ENCODE data around the gene STK32C. TPM values are rescaled to one million over a fixed set of nuclear protein-coding genes. Genes with fewer than 3 reads are reported as not detected.
A peak's percentile ranks its signal among the peaks of the same experiment; 100 is the strongest.

STK32C gene
- total RNA-seq, 4 donors from 2014 or later: 4.8 to 10.9 (median 7.8) TPM

DNA sequence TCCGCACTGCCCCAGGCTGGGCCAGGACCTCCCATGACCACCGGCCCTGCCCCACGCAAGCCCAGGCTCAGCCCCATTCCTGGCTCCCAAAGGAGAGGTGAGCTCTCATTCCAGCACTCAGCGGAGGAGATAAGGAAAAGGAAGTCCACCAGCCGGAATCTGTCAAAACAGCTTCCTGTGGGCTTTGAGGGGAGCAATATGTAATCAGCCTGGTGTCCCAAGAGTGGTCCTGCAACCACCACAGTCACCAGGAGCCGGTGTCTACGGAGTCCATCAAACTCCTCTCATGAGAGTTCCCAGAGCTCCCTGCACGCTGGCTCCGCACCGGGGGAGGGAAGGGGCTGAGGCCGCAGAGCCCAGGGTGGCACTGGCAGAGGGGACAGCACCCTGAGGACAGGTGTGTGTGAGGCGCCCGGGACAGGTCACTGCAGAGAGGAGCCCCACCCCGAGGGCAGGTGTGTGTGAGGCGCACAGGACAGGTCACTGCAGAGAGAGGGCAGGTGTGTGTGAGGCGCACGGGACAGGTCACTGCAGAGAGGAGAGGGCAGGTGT is 57.9 kb downstream of the STK32C start:
- H3K4me1 ChIP-seq: peaks cover 0 to 12% (median 0%) of the 10 kb centered on the region in 4 donors
- TF ChIP-seq EP300 (IDR thresholded peaks at IDR 0.05): no peak
- TF ChIP-seq, protein P1, sequence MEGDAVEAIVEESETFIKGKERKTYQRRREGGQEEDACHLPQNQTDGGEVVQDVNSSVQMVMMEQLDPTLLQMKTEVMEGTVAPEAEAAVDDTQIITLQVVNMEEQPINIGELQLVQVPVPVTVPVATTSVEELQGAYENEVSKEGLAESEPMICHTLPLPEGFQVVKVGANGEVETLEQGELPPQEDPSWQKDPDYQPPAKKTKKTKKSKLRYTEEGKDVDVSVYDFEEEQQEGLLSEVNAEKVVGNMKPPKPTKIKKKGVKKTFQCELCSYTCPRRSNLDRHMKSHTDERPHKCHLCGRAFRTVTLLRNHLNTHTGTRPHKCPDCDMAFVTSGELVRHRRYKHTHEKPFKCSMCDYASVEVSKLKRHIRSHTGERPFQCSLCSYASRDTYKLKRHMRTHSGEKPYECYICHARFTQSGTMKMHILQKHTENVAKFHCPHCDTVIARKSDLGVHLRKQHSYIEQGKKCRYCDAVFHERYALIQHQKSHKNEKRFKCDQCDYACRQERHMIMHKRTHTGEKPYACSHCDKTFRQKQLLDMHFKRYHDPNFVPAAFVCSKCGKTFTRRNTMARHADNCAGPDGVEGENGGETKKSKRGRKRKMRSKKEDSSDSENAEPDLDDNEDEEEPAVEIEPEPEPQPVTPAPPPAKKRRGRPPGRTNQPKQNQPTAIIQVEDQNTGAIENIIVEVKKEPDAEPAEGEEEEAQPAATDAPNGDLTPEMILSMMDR (IDR thresholded peaks at IDR 0.05): no peak
- H3K4me3 ChIP-seq: no peak overlapping the region
- 86% methylated on average over 12 of the region's 17 CpGs for WGBS
- DNase-seq (ENCODE audit: extremely low spot score): no peak
- H3K27ac ChIP-seq (replicated peaks in 1 of 4): no peak overlapping the region
- H3K27me3 ChIP-seq: no peaks in the 10 kb centered on the region
- H3K9me3 ChIP-seq: no peaks in the 10 kb centered on the region
- intact Hi-C loops (cut with DNase I): no loop called here
- peaks cover 0 to 2% (median 0%) of the 10 kb centered on the region in 4 donors for H3K36me3 ChIP-seq

DNA sequence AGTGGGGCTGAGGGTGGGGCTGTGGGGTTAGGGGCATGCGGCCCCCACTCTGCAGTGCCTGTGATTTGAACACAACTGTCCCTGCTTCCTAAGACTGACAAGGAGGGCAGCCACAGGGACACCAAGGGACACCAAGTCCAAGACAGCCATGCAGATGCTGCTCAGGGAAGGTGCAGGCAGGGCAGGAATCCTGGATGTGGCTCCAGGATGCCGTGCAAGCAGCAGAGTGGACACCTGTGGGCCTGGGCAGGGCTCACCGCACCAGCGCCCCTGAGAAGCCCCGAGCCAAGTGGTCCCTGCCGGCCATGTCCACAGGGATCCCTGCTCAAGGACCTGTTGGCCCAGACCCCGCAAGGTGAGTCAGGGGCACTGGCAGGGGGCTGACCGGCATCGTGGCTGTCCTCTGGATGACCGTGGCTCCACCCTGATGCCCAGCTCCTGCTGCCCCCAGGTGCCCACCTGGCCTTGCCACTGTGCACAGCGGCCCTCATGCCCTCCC is 58.5 kb downstream of the STK32C start:
- intact Hi-C loops (cut with DNase I): no loop called here
- TF ChIP-seq, protein P1 (IDR thresholded peaks at IDR 0.05): no peak
- TF ChIP-seq POLR2AphosphoS5 (IDR thresholded peaks at IDR 0.05) (no peak), EP300 (IDR thresholded peaks at IDR 0.05) (no peak), POLR2A (IDR thresholded peaks at IDR 0.05; ENCODE audit: low read depth) (no peak)
- no peak overlapping the region for H3K27ac ChIP-seq (replicated peaks in 1 of 4)
- H3K27me3 ChIP-seq: no peaks in the 10 kb centered on the region
- no peak for DNase-seq (ENCODE audit: extremely low spot score)
- H3K9me3 ChIP-seq: no peaks in the 10 kb centered on the region
- peak overlapping the region in 1 of 4 donors; percentile 10 for H3K4me3 ChIP-seq
- peaks cover 0 to 12% (median 0%) of the 10 kb centered on the region in 4 donors for H3K4me1 ChIP-seq
- peaks cover 0 to 3% (median 0%) of the 10 kb centered on the region in 4 donors for H3K36me3 ChIP-seq
- 80% methylated on average over 4 of the region's 11 CpGs for WGBS

DNA sequence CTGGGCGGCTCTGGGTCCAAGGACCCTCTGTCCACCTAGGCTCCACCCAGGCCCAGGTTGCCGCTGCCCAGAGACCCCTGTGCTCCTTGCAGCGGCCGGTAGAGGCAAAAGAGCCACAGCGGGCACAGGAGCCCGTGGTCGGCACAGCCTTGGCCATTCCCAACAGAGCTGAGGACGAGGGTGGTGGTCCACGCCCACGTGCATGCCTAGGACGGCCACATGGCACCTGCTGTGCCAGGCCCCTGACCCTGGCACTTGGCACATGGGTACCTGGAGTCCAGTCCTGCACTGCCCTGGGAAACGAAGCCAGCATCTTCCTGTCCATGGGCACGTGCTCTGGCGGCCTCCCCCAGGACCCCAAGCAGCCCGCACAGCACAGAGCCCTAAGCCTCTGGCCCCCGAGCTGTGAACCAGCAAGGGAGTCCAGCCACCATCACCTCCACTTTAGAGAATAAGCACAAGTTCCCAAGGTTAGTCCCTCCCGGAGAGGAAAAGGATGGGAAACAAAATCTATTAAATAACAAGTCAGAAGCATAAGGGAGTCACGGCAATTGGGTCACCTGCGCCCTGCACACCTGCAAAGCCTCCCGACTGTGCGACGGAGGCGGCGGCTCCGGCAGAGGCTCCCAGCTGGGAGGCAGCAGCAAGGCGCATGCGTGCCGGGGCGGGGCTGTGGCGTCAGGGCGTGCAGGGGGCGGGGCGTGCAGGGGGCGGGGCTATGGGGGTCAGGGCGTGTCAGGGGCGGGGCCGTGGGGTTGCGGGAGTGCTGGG is 59.1 kb downstream of the STK32C start:
- Histone ChIP-seq H3K36me3 (peaks cover 0 to 3% (median 0%) of the 10 kb centered on the region in 4 donors), H3K27me3 (no peaks in the 10 kb centered on the region), H3K4me1 (peaks cover 0 to 12% (median 0%) of the 10 kb centered on the region in 4 donors), H3K4me3 (peak overlapping the region in 3 of 4 donors; percentile 10 to 22 (median 22)), H3K9me3 (no peaks in the 10 kb centered on the region), H3K27ac (replicated peaks in 1 of 4) (no peak overlapping the region)
- intact Hi-C loops (cut with DNase I): no loop called here
- 86% methylated on average over 5 of the region's 38 CpGs for WGBS
- TF ChIP-seq EP300 (IDR thresholded peaks at IDR 0.05) (no peak), POLR2AphosphoS5 (IDR thresholded peaks at IDR 0.05) (no peak), POLR2A (IDR thresholded peaks at IDR 0.05; ENCODE audit: low read depth) (no peak)
- TF ChIP-seq, protein P1 (IDR thresholded peaks at IDR 0.05): no peak
- DNase-seq (ENCODE audit: extremely low spot score): no peak

DNA sequence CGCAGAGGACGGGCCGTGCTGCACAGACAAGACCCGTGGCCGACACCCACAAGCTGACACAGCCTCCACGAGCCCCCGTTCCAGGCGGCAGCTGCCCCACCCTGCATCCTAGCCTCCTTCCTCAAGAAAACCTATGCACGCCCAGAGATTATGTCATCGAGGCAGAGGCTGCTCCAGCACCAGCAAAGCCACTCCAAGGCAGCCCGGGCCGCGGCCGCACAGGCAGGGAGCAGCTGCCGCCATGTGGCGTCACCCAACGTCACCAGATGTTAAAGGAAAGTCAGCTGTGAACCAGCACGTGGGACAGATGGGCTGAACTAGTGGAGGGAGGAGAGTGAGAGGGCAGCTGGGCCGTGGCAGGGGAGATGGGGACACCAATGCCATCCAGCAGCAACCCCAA is 59.8 kb downstream of the STK32C start:
- H3K27me3 ChIP-seq: no peaks in the 10 kb centered on the region
- H3K4me3 ChIP-seq: no peak overlapping the region
- no peak for DNase-seq (ENCODE audit: extremely low spot score)
- H3K9me3 ChIP-seq: no peaks in the 10 kb centered on the region
- H3K36me3 ChIP-seq: peaks cover 0 to 3% (median 0%) of the 10 kb centered on the region in 4 donors
- intact Hi-C loops (cut with DNase I): no loop called here
- no peak overlapping the region for H3K27ac ChIP-seq (replicated peaks in 1 of 4)
- TF ChIP-seq EP300 (IDR thresholded peaks at IDR 0.05) (no peak), POLR2A (IDR thresholded peaks at IDR 0.05; ENCODE audit: low read depth) (no peak), POLR2AphosphoS5 (IDR thresholded peaks at IDR 0.05) (no peak)
- TF ChIP-seq, protein P1 (IDR thresholded peaks at IDR 0.05): no peak
- H3K4me1 ChIP-seq: peaks cover 0 to 12% (median 0%) of the 10 kb centered on the region in 4 donors
- WGBS: 83% methylated on average over 17 of the region's 19 CpGs

Measured in esophagus muscularis mucosa (tissue), 4 donors.